H9 (cell line): ENCODE data around the gene GALNT15. TPM values are rescaled to one million over a fixed set of nuclear protein-coding genes. Genes with fewer than 3 reads are reported as not detected.

Source experiments
- DNase-seq: peaks from one replicate; pipeline ENCODE4 v3.0.0-alpha.2; 2017
- H2AFZ ChIP-seq: one replicate; pipeline ENCODE4 v1.6.1; 2013; ENCODE audit warnings: mild to moderate bottlenecking, low read length, control low read depth, moderate library complexity
- H2AK5ac ChIP-seq: 2 replicates; pipeline ENCODE4 v1.6.1; 2013; ENCODE audit warnings: low read length, control low read depth, mixed read lengths; ENCODE audit not compliant: insufficient read length
- H2BK120ac ChIP-seq: one replicate; pipeline ENCODE4 v1.6.1; 2013; ENCODE audit warnings: low read depth, mild to moderate bottlenecking, low read length, control low read depth, inconsistent platforms; ENCODE audit not compliant: poor library complexity, severe bottlenecking
- H2BK12ac ChIP-seq: 2 replicates; pipeline ENCODE4 v1.6.1; 2013; ENCODE audit warnings: low read length, control low read depth, mixed read lengths, low read depth; ENCODE audit not compliant: insufficient read length
- H2BK15ac ChIP-seq: 2 replicates; pipeline ENCODE4 v1.6.1; 2013; ENCODE audit warnings: low read depth, low read length, control low read depth
- H2BK20ac ChIP-seq: one replicate; pipeline ENCODE4 v1.6.1; 2013; ENCODE audit warnings: low read depth, mild to moderate bottlenecking, low read length, control low read depth, inconsistent platforms; ENCODE audit not compliant: poor library complexity, severe bottlenecking
- H2BK5ac ChIP-seq: 2 replicates; pipeline ENCODE4 v1.6.1; 2013; ENCODE audit warnings: low read length, control low read depth, mixed read lengths; ENCODE audit not compliant: insufficient read length
- H3K14ac ChIP-seq: 2 replicates; pipeline ENCODE4 v1.6.1; 2013; ENCODE audit warnings: low read length, control low read depth; ENCODE audit not compliant: insufficient read depth
- H3K18ac ChIP-seq: 2 replicates; pipeline ENCODE4 v1.6.1; 2013; ENCODE audit warnings: low read depth, mild to moderate bottlenecking, mixed read lengths, low read length, control low read depth; ENCODE audit not compliant: insufficient read length
- H3K23ac ChIP-seq: 2 replicates; pipeline ENCODE4 v1.6.1; 2013; ENCODE audit warnings: low read length, control low read depth, mixed read lengths, low read depth; ENCODE audit not compliant: insufficient read length
- H3K23me2 ChIP-seq: 2 replicates; pipeline ENCODE4 v1.6.1; 2013; ENCODE audit warnings: low read depth, mild to moderate bottlenecking, mixed read lengths, low read length, control low read depth; ENCODE audit not compliant: insufficient read length, poor library complexity, severe bottlenecking
- H3K27ac ChIP-seq: 2 replicates; pipeline ENCODE4 v1.5.1; 2013; ENCODE audit warnings: low read length, control low read depth, mixed read lengths, low read depth; ENCODE audit not compliant: insufficient read length
- H3K27me3 ChIP-seq: 2 replicates; pipeline ENCODE4 v1.6.1; 2013; ENCODE audit warnings: low read length, control low read depth, inconsistent platforms; ENCODE audit not compliant: insufficient read depth
- H3K4ac ChIP-seq: 2 replicates; pipeline ENCODE4 v1.6.1; 2013; ENCODE audit warnings: low read depth, mild to moderate bottlenecking, control low read depth, inconsistent platforms, low read length, moderate library complexity
- H3K4me1 ChIP-seq: 2 replicates; pipeline ENCODE4 v1.6.1; 2013; ENCODE audit warnings: low read length, control low read depth, inconsistent platforms; ENCODE audit not compliant: insufficient read depth
- H3K4me2 ChIP-seq: 2 replicates; pipeline ENCODE4 v1.6.1; 2013; ENCODE audit warnings: low read length, control low read depth, mixed read lengths; ENCODE audit not compliant: insufficient read length, insufficient read depth
- H3K56ac ChIP-seq: 2 replicates; pipeline ENCODE4 v1.6.1; 2013; ENCODE audit warnings: low read depth, mild to moderate bottlenecking, mixed read lengths, low read length, control low read depth; ENCODE audit not compliant: insufficient read length
- H3K79me1 ChIP-seq: 2 replicates; pipeline ENCODE4 v1.6.1; 2013; ENCODE audit warnings: low read depth, mild to moderate bottlenecking, moderate library complexity, low read length, control low read depth, inconsistent platforms; ENCODE audit not compliant: insufficient read depth, poor library complexity, severe bottlenecking
- H3K79me2 ChIP-seq: 2 replicates; pipeline ENCODE4 v1.6.1; 2013; ENCODE audit warnings: low read length, control low read depth, inconsistent platforms; ENCODE audit not compliant: insufficient read depth
- H3K9ac ChIP-seq: 2 replicates; pipeline ENCODE4 v1.6.1; 2013; ENCODE audit warnings: low read length, control low read depth, mixed read lengths; ENCODE audit not compliant: insufficient read length; ENCODE audit errors: extremely low read depth
- H3K9me3 ChIP-seq: one replicate; pipeline ENCODE4 v1.6.1; 2013; ENCODE audit warnings: low read depth, low read length, inconsistent platforms; ENCODE audit not compliant: control insufficient read depth
- H3T11ph ChIP-seq: one replicate; pipeline ENCODE4 v1.6.1; 2013; ENCODE audit warnings: mild to moderate bottlenecking, low read length, control low read depth, inconsistent platforms
- H4K20me1 ChIP-seq: one replicate; pipeline ENCODE4 v1.6.1; 2013; ENCODE audit not compliant: control insufficient read depth, insufficient read length, insufficient read depth
- H4K5ac ChIP-seq: 2 replicates; pipeline ENCODE4 v1.6.1; 2013; ENCODE audit warnings: low read depth, mild to moderate bottlenecking, mixed read lengths, low read length, control low read depth; ENCODE audit not compliant: insufficient read length
- H4K8ac ChIP-seq: replicated peaks from 2 replicates; pipeline ENCODE4 v1.6.1; 2013; ENCODE audit warnings: low read length, control low read depth, mixed read lengths, low read depth; ENCODE audit not compliant: insufficient read length
- H4K91ac ChIP-seq: 2 replicates; pipeline ENCODE4 v1.6.1; 2013; ENCODE audit warnings: low read depth, mild to moderate bottlenecking, moderate library complexity, mixed read lengths, low read length, control low read depth; ENCODE audit not compliant: insufficient read length
- H3K27ac Mint-ChIP-seq, 3 experiments: 2 replicates in 2 of 3; 3 replicates in 1 of 3; pipeline ENCODE4 v1.8.0; 2020 to 2021; ENCODE audit warnings: mixed read lengths in 3 of 3, mild to moderate bottlenecking in 1 of 3, moderate library complexity in 1 of 3
- H3K27me3 Mint-ChIP-seq: 2 replicates; pipeline ENCODE4 v1.8.0; 2021; ENCODE audit warnings: low read depth, mild to moderate bottlenecking, moderate library complexity, mixed read lengths
- H3K36me3 Mint-ChIP-seq, 3 experiments: 2 replicates in 2 of 3; 3 replicates in 1 of 3; pipeline ENCODE4 v1.8.0; 2020 to 2021; ENCODE audit warnings: low read depth in 3 of 3, mixed read lengths in 3 of 3; ENCODE audit not compliant: insufficient read depth in 1 of 3
- H3K4me1 Mint-ChIP-seq, 2 experiments: 2 replicates each; pipeline ENCODE4 v1.8.0; 2020; ENCODE audit warnings: mixed read lengths in 2 of 2
- H3K4me3 Mint-ChIP-seq, 2 experiments: 2 replicates in 1 of 2; 3 replicates in 1 of 2; pipeline ENCODE4 v1.8.0; 2020 to 2021; ENCODE audit warnings: mild to moderate bottlenecking in 2 of 2, mixed read lengths in 2 of 2, moderate library complexity in 1 of 2
- H3K9me3 Mint-ChIP-seq, 2 experiments: 2 replicates in 1 of 2; 3 replicates in 1 of 2; pipeline ENCODE4 v1.8.0; 2020; ENCODE audit warnings: mild to moderate bottlenecking in 2 of 2, mixed read lengths in 2 of 2, moderate library complexity in 1 of 2
- WGBS: extraction: QIAGEN DNeasy Blood & Tissue Kit; methylation state at CpG from one replicate; pipeline ENCODE4 v1.1.7; 2013; ENCODE audit warnings: missing lambda C conversion rate, low lambda C conversion rate, mixed read lengths; ENCODE audit not compliant: insufficient read length; ENCODE audit errors: extremely low coverage; 5-methylcytosine and 5-hydroxymethylcytosine counted together
- total RNA-seq: library from RNA; stranded (reverse); gene quantifications from 2 replicates; pipeline ENCODE4 v1.2.1, GENCODE V29; 2021
- TF ChIP-seq, protein P1 (sequence below): fragments of 200-600 bp; sonication (generic); conservative IDR thresholded peaks from 3 replicates; pipeline ENCODE4 v1.8.0; 2021; ENCODE audit warnings: antibody characterized with exemption, mild to moderate bottlenecking

The GALNT15 gene
- total RNA-seq, 1 experiment from 2014 or later, result 0.04 TPM

DNA sequence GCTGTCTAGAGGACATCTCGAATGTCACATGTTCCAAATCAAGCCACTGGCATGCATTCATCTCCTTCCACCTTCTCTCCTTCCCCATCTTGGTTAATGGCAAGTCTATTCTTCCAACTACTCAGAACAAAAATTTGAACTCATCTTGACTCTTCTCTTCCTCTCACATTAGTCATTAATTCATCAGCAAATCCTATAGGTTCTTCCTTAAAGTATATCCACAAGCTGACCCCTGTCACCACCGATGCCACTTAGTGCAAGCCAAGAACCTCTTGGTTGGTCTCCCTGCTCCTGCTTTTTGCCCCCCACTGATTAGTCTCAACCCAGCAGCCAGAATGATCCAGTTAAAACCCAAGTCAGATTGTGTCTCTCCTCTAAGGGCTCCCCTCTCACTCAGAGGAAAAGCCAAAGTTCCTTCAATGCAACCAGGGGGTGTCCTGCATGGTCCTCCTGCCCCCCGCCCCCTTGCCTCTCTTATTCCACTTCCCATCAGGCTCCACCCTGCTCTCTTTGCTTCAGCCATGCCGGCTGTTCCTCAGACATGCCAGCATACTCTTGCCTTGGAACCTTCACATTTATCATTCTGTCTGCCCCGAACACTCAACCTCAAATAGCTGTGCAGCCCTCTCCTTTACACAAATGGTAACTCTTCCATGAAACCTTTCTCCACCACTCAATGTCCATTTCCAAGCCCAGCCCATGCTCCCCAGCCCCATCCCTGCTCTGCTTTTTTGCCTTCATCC lies 1.0 kb upstream of the GALNT15 start:
- TF ChIP-seq, protein P1, sequence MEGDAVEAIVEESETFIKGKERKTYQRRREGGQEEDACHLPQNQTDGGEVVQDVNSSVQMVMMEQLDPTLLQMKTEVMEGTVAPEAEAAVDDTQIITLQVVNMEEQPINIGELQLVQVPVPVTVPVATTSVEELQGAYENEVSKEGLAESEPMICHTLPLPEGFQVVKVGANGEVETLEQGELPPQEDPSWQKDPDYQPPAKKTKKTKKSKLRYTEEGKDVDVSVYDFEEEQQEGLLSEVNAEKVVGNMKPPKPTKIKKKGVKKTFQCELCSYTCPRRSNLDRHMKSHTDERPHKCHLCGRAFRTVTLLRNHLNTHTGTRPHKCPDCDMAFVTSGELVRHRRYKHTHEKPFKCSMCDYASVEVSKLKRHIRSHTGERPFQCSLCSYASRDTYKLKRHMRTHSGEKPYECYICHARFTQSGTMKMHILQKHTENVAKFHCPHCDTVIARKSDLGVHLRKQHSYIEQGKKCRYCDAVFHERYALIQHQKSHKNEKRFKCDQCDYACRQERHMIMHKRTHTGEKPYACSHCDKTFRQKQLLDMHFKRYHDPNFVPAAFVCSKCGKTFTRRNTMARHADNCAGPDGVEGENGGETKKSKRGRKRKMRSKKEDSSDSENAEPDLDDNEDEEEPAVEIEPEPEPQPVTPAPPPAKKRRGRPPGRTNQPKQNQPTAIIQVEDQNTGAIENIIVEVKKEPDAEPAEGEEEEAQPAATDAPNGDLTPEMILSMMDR, result no peak
- Histone ChIP-seq H3K18ac (no peak overlapping the region), H4K8ac (no peak overlapping the region), H2BK12ac (no peak overlapping the region), H2BK20ac (no peak overlapping the region), H4K5ac (no peak overlapping the region), H3K14ac (no peak overlapping the region), H4K91ac (no peak overlapping the region), H3K56ac (no peak overlapping the region), H2BK5ac (no peak overlapping the region), H3K4me2 (no peak overlapping the region), H3K9ac (no peak overlapping the region), H2BK15ac (no peak overlapping the region), H3K79me2 (no peaks in the 10 kb centered on the region), H3K4ac (no peak overlapping the region), H3K9me3 (no peaks in the 10 kb centered on the region), H2AK5ac (no peak overlapping the region), H3K23me2 (no peaks in the 10 kb centered on the region), H3K27me3 (no peaks in the 10 kb centered on the region), H3K79me1 (no peaks in the 10 kb centered on the region), H2BK120ac (no peak overlapping the region), H2AFZ (no peak overlapping the region), H3T11ph (no peak overlapping the region), H4K20me1 (no peaks in the 10 kb centered on the region), H3K4me1 (no peaks in the 10 kb centered on the region), H3K23ac (no peak overlapping the region), H3K27ac (no peak overlapping the region)
- Mint-ChIP-seq H3K9me3 (peaks cover 4 to 8% of the 10 kb centered on the region in 2 experiments; a peak in 4 of 5 replicates), H3K27me3 (peaks cover 29% of the 10 kb centered on the region), H3K4me3 (no peak overlapping the region; a peak in 1 of 5 replicates), H3K27ac (no peak overlapping the region), H3K36me3 (no peaks in the 10 kb centered on the region; a peak in 1 of 7 replicates), H3K4me1 (peaks cover 4% of the 10 kb centered on the region in 2 experiments; a peak in 3 of 4 replicates)
- peak; percentile 5 for DNase-seq
- WGBS, result no CpG with 5 or more reads among the region's 5 CpGs
